GM12864 (cell line): ENCODE data around the gene CTXND1.

ENCODE experiments used
- DNase-seq: peaks from one replicate; pipeline ENCODE4 v3.0.0-alpha.2; 2011; ENCODE audit warnings: low read depth
- H3K4me3 ChIP-seq: 2 replicates; pipeline ENCODE4 v1.5.1; 2011; ENCODE audit warnings: mild to moderate bottlenecking, low read depth, low read length, control low read depth
- CTCF ChIP-seq: IDR thresholded peaks from 2 replicates; pipeline ENCODE4 v1.5.1; 2011; ENCODE audit warnings: low read depth, mild to moderate bottlenecking, moderate library complexity, low read length, control low read depth, inconsistent platforms; ENCODE audit errors: missing control alignments

Gene CTXND1

GRCh38 chr15:80211976-80212375 lies 40.0 kb downstream of the CTXND1 start:
- no peak for DNase-seq
- no peak for TF ChIP-seq CTCF
- H3K4me3 ChIP-seq = no peak overlapping the region

DNA sequence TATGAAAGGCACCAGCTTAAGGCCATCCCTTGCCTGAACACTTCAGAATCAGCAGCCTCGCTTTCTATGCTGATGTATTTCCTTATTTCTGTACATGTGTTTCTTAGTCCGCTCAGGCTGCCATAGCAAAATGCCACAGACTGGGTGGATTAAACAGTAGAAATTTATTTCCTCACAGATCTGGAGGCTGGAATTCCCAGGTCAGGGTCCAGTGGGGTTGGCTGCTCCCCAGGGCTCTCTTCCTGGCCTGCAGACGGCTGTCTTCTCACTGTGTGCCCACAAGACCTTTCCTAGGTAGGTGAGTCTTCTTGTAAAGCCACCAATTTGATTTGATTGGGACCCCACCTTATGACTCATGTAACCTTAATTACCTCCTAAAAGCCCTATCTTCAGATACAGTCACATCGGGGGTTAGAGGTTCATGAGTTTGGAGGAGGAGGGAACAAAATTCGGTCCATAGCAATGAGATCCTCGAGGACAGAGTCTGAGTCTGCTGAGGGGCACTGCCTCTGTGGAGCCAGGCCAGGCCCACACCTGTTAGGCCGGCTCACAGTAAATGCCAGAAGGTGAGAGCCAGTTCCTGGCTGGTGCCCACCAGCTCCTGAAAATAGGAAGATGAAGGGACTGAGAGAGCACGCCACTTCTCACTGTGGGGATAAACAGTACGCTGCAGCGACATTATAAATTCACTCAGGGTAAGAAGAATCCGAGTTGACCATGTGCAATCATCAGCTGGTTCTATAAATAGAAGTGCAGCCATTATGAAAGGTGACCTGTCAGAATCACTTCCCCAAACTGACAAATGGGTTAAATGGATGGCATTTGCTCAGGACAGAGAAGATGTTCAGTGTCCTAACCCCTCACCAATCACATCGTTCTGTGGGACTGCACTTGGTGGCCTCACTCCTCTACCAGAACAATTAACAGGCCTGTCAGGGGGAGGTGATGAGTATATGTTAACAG lies 41.1 kb downstream of the CTXND1 start:
- no peak overlapping the region for H3K4me3 ChIP-seq
- peak; percentile 13 for DNase-seq
- no peak for TF ChIP-seq CTCF

GRCh38 chr15:80208758-80209734 lies 43.0 kb downstream of the CTXND1 start:
- no peak for DNase-seq
- H3K4me3 ChIP-seq = no peak overlapping the region
- no peak for TF ChIP-seq CTCF

DNA sequence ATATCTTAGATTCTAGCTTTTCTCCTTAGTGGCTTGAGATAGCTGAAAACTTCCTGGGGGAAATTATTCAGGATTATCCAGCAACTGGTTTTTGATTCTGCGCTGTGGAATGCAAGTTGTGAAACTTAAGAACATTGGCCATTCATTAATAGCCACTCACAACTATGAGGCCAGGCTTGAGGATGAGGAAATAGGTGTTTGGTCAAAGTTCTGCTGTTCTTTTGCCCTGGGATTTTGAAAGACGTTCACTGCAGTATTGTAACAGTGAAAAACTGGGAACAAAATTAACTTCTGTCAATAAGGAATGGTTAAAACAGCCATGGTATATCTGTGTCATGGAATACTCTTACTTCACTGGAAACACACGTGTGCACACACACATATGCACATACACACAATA lies 44.1 kb downstream of the CTXND1 start:
- DNase-seq = no peak
- no peak for TF ChIP-seq CTCF
- H3K4me3 ChIP-seq = no peak overlapping the region

- no peak for TF ChIP-seq CTCF
- DNase-seq = no peak
- H3K4me3 ChIP-seq = no peak overlapping the region
Observed at GRCh38 chr15:80204231-80204630, 47.8 kb downstream of the CTXND1 start.

DNA sequence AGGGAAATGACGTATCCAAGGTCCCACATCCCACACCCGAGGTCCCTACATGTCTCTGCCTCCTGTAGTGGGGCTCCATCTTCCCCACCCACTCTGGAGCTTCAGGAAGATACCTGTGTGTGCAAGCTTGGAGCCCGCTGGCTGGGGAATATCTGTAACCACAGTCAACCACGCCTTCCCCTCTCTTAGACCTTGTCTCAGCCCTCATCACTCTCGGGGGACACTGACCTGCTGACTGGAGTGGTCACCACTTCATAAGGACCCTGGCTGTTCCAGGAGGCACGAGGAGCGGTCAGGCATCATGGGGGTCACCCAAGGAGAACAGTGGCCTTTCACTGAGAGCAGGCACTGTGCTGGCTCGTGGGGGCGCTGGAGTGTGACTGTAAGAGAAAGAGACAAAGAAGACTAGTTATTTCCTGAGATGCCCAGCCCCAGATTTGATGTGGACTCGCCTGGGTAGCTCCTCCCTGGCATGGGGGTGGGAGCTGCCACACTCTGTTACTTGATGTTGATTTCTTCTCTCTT lies 48.6 kb downstream of the CTXND1 start:
- DNase-seq = no peak
- no peak for TF ChIP-seq CTCF
- no peak overlapping the region for H3K4me3 ChIP-seq
